Esophagus muscularis mucosa (tissue), 4 donors: ENCODE results near the gene NELL1. TPM values are rescaled to one million over a fixed set of nuclear protein-coding genes. Genes with fewer than 3 reads are reported as not detected.

Source experiments
- DNase-seq: peaks from one replicate; pipeline ENCODE4 v3.0.0-alpha.2; 2017; ENCODE audit errors: extremely low spot score
- H3K27ac ChIP-seq, 4 donors: fragments of 200-600 bp; sonication (generic); replicated peaks in 1 of 4; 1 replicate in 3 of 4; 2 replicates in 1 of 4; pipeline ENCODE4 v1.5.1; 2016 to 2019; ENCODE audit warnings: mild to moderate bottlenecking in 1 of 4
- H3K27me3 ChIP-seq, 4 donors: fragments of 200-600 bp; sonication (generic); one replicate each; pipeline versions ENCODE4 v1.5.1 to v1.6.0; 2016 to 2019
- H3K36me3 ChIP-seq, 4 donors: fragments of 200-600 bp; sonication (generic); one replicate each; pipeline ENCODE4 v1.5.1; 2016 to 2019
- H3K4me1 ChIP-seq, 4 donors: fragments of 200-600 bp; sonication (generic); one replicate each; pipeline ENCODE4 v1.5.1; 2016 to 2019
- H3K4me3 ChIP-seq, 4 donors: fragments of 200-600 bp; sonication (generic); 1 replicate in 2 of 4; 2 replicates in 2 of 4; pipeline ENCODE4 v1.5.1; 2016 to 2019; ENCODE audit warnings: mild to moderate bottlenecking in 4 of 4, moderate library complexity in 1 of 4
- H3K9me3 ChIP-seq, 4 donors: fragments of 200-600 bp; sonication (generic); 1 replicate in 3 of 4; 2 replicates in 1 of 4; pipeline ENCODE4 v1.5.1; 2016 to 2019
- CTCF ChIP-seq, 3 experiments: fragments of 200-600 bp in 2 of 3; fragments of 450-650 bp in 1 of 3; sonication (generic) in 2 of 3; IDR thresholded peaks; one replicate each; pipeline ENCODE4 v1.5.1; 2017 to 2019; ENCODE audit warnings: antibody characterized with exemption in 3 of 3, mild to moderate bottlenecking in 2 of 3, moderate library complexity in 1 of 3
- EP300 ChIP-seq: sonication (generic); formaldehyde crosslinking; IDR thresholded peaks from one replicate; pipeline ENCODE4 v1.6.1; 2017; ENCODE audit warnings: antibody characterized with exemption
- POLR2A ChIP-seq: fragments of 450-650 bp; IDR thresholded peaks from one replicate; pipeline ENCODE4 v1.6.1; 2017; ENCODE audit warnings: antibody characterized with exemption, moderate library complexity, mild to moderate bottlenecking, low read depth
- POLR2AphosphoS5 ChIP-seq, 2 donors: sonication (generic); formaldehyde crosslinking; IDR thresholded peaks; one replicate each; pipeline ENCODE4 v1.6.1; 2017; ENCODE audit warnings: antibody characterized with exemption in 2 of 2
- WGBS: methylation state at CpG from one replicate; pipeline ENCODE4 v1.1.5; 2018; 5-methylcytosine and 5-hydroxymethylcytosine counted together
- intact Hi-C: fragments of 100-400 bp; cut with DNase I; formaldehyde crosslinking; loops from one replicate; pipeline ENCODE4 v1.15.1; 2023
- total RNA-seq, 4 donors: library from RNA; depleted of rRNA; stranded (reverse); fragments of >200 nt; gene quantifications; one replicate each; pipeline versions ENCODE4 v1.1.0 to v1.2.1, GENCODE V29; 2016

The NELL1 gene
- total RNA-seq, 4 donors from 2014 or later = 0.65 to 2.7 (median 0.90) TPM

GRCh38 chr11:20762980-20763379 is 93.6 kb downstream of the NELL1 start:
- intact Hi-C loops = no loop called here
- TF ChIP-seq POLR2AphosphoS5 (IDR thresholded peaks at IDR 0.05) (no peak), EP300 (no peak), POLR2A (no peak), CTCF (IDR thresholded peaks at IDR 0.05) (no peak)
- WGBS = 62% methylated on average over 7 of the region's 7 CpGs
- H3K4me1 ChIP-seq = no peaks in the 10 kb centered on the region
- no peaks in the 10 kb centered on the region for H3K36me3 ChIP-seq
- H3K27me3 ChIP-seq = no peaks in the 10 kb centered on the region
- H3K4me3 ChIP-seq = no peak overlapping the region
- H3K27ac ChIP-seq = no peak overlapping the region
- H3K9me3 ChIP-seq = no peaks in the 10 kb centered on the region
- no peak for DNase-seq

GRCh38 chr11:20770414-20770946 is 101.1 kb downstream of the NELL1 start:
- intact Hi-C loops = no loop called here
- 67% methylated on average over 1 of the region's 1 CpG for WGBS
- no peaks in the 10 kb centered on the region for H3K36me3 ChIP-seq

GRCh38 chr11:20771026-20771425 is 101.6 kb downstream of the NELL1 start:
- Histone ChIP-seq H3K4me1 (no peaks in the 10 kb centered on the region), H3K36me3 (no peaks in the 10 kb centered on the region), H3K27me3 (peaks cover 0 to 1% (median 0%) of the 10 kb centered on the region in 4 donors), H3K4me3 (no peak overlapping the region), H3K9me3 (no peaks in the 10 kb centered on the region), H3K27ac (no peak overlapping the region)
- intact Hi-C loops = no loop called here
- DNase-seq = no peak
- TF ChIP-seq POLR2AphosphoS5 (IDR thresholded peaks at IDR 0.05) (no peak), EP300 (no peak), CTCF (IDR thresholded peaks at IDR 0.05) (no peak), POLR2A (no peak)

More at GRCh38 chr11:20770414-20770946, 101.1 kb downstream of the NELL1 start:
- no peaks in the 10 kb centered on the region for H3K27me3 ChIP-seq
- no peak overlapping the region for H3K4me3 ChIP-seq
- TF ChIP-seq POLR2A = no peak
- TF ChIP-seq EP300 = no peak
- TF ChIP-seq POLR2AphosphoS5 (IDR thresholded peaks at IDR 0.05) = no peak
- no peak for TF ChIP-seq CTCF (IDR thresholded peaks at IDR 0.05)
- no peak overlapping the region for H3K27ac ChIP-seq
- H3K4me1 ChIP-seq = no peaks in the 10 kb centered on the region
- no peaks in the 10 kb centered on the region for H3K9me3 ChIP-seq
- peak; percentile 62 for DNase-seq

GRCh38 chr11:20771681-20772080 is 102.3 kb downstream of the NELL1 start:
- WGBS = 83% methylated on average over 3 of the region's 3 CpGs

More at GRCh38 chr11:20771681-20772080, 102.3 kb downstream of the NELL1 start:
- Histone ChIP-seq H3K27me3 (peaks cover 0 to 4% (median 0%) of the 10 kb centered on the region in 4 donors), H3K4me3 (no peak overlapping the region), H3K27ac (no peak overlapping the region), H3K36me3 (no peaks in the 10 kb centered on the region), H3K4me1 (no peaks in the 10 kb centered on the region), H3K9me3 (no peaks in the 10 kb centered on the region)
- intact Hi-C loops = no loop called here
- TF ChIP-seq EP300 (no peak), POLR2A (no peak), POLR2AphosphoS5 (IDR thresholded peaks at IDR 0.05) (no peak), CTCF (IDR thresholded peaks at IDR 0.05) (no peak)
- no peak for DNase-seq
